ENCODE data around the gene IL1RN. TPM values are rescaled to one million over a fixed set of nuclear protein-coding genes. Genes with fewer than 3 reads are reported as not detected.
A peak's percentile ranks its signal among the peaks of the same experiment; 100 is the strongest.

Gene IL1RN
- polyA plus RNA-seq, 3 donors: 89.9 to 109 (median 92.0) TPM

DNA sequence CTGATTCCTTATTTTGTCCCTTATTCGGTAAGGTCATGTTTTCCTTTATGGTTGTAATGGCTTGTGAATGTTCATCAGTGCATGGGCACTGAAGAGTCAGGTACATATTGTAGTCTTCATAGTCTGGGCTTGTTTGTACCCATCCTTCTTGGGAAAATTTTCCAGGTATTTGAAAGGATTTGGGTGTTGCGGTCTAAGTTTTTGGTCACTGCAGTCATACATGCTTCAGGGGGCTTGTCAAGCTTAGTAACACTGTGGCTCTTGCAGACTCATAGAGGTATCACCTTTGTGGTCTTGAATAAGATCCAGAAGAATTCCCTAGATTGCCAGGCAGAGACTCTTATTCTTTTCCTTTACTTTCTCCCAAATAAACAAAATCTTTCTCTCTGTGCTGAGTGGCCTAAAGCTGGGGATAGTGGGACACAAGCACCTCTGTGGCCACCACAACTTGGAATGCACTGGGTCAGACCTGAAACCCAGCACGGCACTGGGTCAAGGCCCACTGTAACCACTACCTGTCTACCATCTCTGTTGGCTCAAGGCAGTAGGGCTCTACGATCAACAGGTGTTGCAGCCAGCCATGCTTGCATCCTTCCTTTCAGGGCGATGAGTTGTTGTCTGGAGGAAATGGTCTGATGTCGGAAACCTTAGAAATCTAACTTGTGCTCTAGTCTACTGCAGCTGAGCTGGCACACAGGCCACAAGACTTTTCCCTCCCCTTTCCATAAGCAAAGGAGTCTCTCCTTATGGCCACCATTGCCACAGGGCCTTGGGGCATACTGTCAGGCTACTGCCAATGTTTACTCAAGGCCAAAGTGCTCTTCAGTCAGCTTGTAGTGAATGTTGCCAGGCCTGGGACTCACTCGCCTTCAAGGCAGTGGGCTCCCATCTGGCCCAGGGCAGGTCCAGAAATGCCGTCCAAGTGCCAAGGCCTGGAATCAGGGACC is 21.5 kb downstream of the IL1RN start:
- H3K36me3 ChIP-seq (replicated peaks in 1 of 2; ENCODE audit: control insufficient read depth in 1 of 2, insufficient read depth in 2 of 2, low read length in 2 of 2): no peaks in the 10 kb centered on the region
- H3K4me2 ChIP-seq (replicated peaks; ENCODE audit: extremely low read depth, low read length, poor library complexity, severe bottlenecking): no peak overlapping the region
- no peaks in the 10 kb centered on the region for H3K79me2 ChIP-seq (ENCODE audit: insufficient read depth, low read length)
- no peak overlapping the region for H2AFZ ChIP-seq (ENCODE audit: insufficient read depth, low read depth, low read length, poor library complexity, severe bottlenecking)
- no peak overlapping the region for H3K9ac ChIP-seq (ENCODE audit: insufficient read depth, low read length, poor library complexity, severe bottlenecking)
- Mint-ChIP-seq H3K27ac (peak overlapping the region in 1 of 7 donors; percentile 14), H3K4me1 (peaks cover 12% of the 10 kb centered on the region), H3K27me3 (ENCODE audit: low read depth in 3 of 3) (peaks cover 0 to 5% (median under 1%) of the 10 kb centered on the region in 3 donors), H3K4me3 (no peak overlapping the region), H3K36me3 (no peaks in the 10 kb centered on the region), H3K9me3 (peaks cover 0 to 6% (median 3%) of the 10 kb centered on the region in 7 donors)
- no peak for DNase-seq
- no peak overlapping the region for H3K4me3 ChIP-seq (replicated peaks in 1 of 3; ENCODE audit: low read depth in 2 of 3, low read length in 3 of 3)
- 100% methylated on average over 4 of the region's 8 CpGs for WGBS (ENCODE audit: insufficient coverage)
- intact Hi-C loops (cut with micrococcal nuclease): no loop called here
- no peak overlapping the region for H3K27ac ChIP-seq (ENCODE audit: low read depth in 1 of 2, low read length in 2 of 2)
- TF ChIP-seq, protein P1, sequence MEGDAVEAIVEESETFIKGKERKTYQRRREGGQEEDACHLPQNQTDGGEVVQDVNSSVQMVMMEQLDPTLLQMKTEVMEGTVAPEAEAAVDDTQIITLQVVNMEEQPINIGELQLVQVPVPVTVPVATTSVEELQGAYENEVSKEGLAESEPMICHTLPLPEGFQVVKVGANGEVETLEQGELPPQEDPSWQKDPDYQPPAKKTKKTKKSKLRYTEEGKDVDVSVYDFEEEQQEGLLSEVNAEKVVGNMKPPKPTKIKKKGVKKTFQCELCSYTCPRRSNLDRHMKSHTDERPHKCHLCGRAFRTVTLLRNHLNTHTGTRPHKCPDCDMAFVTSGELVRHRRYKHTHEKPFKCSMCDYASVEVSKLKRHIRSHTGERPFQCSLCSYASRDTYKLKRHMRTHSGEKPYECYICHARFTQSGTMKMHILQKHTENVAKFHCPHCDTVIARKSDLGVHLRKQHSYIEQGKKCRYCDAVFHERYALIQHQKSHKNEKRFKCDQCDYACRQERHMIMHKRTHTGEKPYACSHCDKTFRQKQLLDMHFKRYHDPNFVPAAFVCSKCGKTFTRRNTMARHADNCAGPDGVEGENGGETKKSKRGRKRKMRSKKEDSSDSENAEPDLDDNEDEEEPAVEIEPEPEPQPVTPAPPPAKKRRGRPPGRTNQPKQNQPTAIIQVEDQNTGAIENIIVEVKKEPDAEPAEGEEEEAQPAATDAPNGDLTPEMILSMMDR (IDR thresholded peaks at IDR 0.05): no peak
- peaks cover 4 to 8% of the 10 kb centered on the region in 2 donors for H3K4me1 ChIP-seq (ENCODE audit: control insufficient read depth in 1 of 2, insufficient read depth in 2 of 2, low read length in 2 of 2)
- H4K20me1 ChIP-seq (ENCODE audit: insufficient read depth, low read length): no peaks in the 10 kb centered on the region
- no peaks in the 10 kb centered on the region for H3K9me3 ChIP-seq (replicated peaks in 1 of 2; ENCODE audit: control insufficient read depth in 1 of 2, insufficient read depth in 1 of 2, low read length in 2 of 2)
- no peaks in the 10 kb centered on the region for H3K27me3 ChIP-seq (ENCODE audit: control insufficient read depth in 2 of 2, insufficient read depth in 2 of 2, low read length in 2 of 2)

DNA sequence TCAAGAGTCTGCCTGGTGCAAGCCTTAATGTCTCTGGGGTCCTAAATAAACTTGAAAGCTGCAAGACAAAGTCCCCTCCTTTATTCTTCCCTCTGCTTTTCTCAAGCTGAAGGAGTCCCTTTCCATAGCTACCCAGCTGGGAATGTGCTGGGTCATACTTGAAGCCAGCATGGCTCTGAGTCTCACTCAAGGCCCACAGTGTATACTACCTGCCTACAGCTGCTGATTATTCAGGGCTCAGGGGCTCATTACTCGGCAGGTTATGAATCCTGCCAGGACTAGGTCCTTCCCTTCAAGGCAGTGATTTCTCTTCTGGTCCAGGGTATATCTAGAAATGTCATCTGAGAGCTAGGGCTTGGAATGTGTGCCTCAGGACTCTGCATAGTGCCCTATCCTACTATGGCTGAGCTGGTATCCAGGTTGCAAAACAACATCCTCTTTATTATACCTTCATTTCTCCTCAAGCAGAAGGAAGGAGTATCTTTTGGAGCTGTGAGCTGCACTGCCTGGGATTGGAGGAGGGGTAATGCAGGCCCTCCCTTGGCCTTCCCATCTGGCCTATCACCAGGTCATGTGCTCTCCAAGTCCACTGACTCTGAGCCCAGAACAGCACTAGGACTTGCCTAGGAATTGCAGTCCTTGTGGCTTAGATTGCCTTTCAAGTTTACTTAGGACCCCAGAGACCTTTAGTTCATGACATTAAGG is 22.3 kb downstream of the IL1RN start:
- Histone ChIP-seq H3K4me3 (replicated peaks in 1 of 3; ENCODE audit: low read depth in 2 of 3, low read length in 3 of 3) (no peak overlapping the region), H3K27ac (ENCODE audit: low read depth in 1 of 2, low read length in 2 of 2) (no peak overlapping the region), H3K9me3 (replicated peaks in 1 of 2; ENCODE audit: control insufficient read depth in 1 of 2, insufficient read depth in 1 of 2, low read length in 2 of 2) (no peaks in the 10 kb centered on the region), H3K4me1 (ENCODE audit: control insufficient read depth in 1 of 2, insufficient read depth in 2 of 2, low read length in 2 of 2) (peaks cover 4 to 8% of the 10 kb centered on the region in 2 donors), H3K79me2 (ENCODE audit: insufficient read depth, low read length) (no peaks in the 10 kb centered on the region), H4K20me1 (ENCODE audit: insufficient read depth, low read length) (no peaks in the 10 kb centered on the region), H3K9ac (ENCODE audit: insufficient read depth, low read length, poor library complexity, severe bottlenecking) (no peak overlapping the region), H3K36me3 (replicated peaks in 1 of 2; ENCODE audit: control insufficient read depth in 1 of 2, insufficient read depth in 2 of 2, low read length in 2 of 2) (no peaks in the 10 kb centered on the region), H3K27me3 (ENCODE audit: control insufficient read depth in 2 of 2, insufficient read depth in 2 of 2, low read length in 2 of 2) (no peaks in the 10 kb centered on the region), H3K4me2 (replicated peaks; ENCODE audit: extremely low read depth, low read length, poor library complexity, severe bottlenecking) (no peak overlapping the region), H2AFZ (ENCODE audit: insufficient read depth, low read depth, low read length, poor library complexity, severe bottlenecking) (no peak overlapping the region)
- no peak for DNase-seq
- WGBS (ENCODE audit: insufficient coverage): no CpG with 5 or more reads among the region's 1 CpG
- intact Hi-C loops (cut with micrococcal nuclease): no loop called here
- Mint-ChIP-seq H3K4me1 (peaks cover 12% of the 10 kb centered on the region), H3K27ac (no peak overlapping the region), H3K27me3 (ENCODE audit: low read depth in 3 of 3) (peaks cover 0 to 5% (median 2%) of the 10 kb centered on the region in 3 donors), H3K9me3 (peaks cover 0 to 2% (median 0%) of the 10 kb centered on the region in 7 donors), H3K36me3 (no peaks in the 10 kb centered on the region), H3K4me3 (no peak overlapping the region)
- TF ChIP-seq, protein P1 (IDR thresholded peaks at IDR 0.05): no peak
